Uterus (tissue), 4 donors: ENCODE measurements around the gene WIPF1. TPM values are rescaled to one million over a fixed set of nuclear protein-coding genes. Genes with fewer than 3 reads are reported as not detected.

Source experiments
- DNase-seq, 2 donors: peaks; one replicate each; pipeline ENCODE4 v3.0.0-alpha.2; 2019 to 2020
- H3K27ac ChIP-seq, 2 donors: fragments of 200-600 bp; sonication (generic); 1 replicate in 1 of 2; 2 replicates in 1 of 2; pipeline ENCODE4 v1.5.1; 2016 to 2018
- H3K27me3 ChIP-seq, 2 donors: fragments of 200-600 bp; sonication (generic); one replicate each; pipeline ENCODE4 v1.5.1; 2018 to 2019; ENCODE audit warnings: control low read depth in 1 of 2
- H3K36me3 ChIP-seq, 2 donors: fragments of 200-600 bp; sonication (generic); one replicate each; pipeline ENCODE4 v1.5.1; 2019; ENCODE audit warnings: control low read depth in 1 of 2
- H3K4me1 ChIP-seq, 2 donors: fragments of 200-600 bp; sonication (generic); one replicate each; pipeline ENCODE4 v1.5.1; 2018 to 2019; ENCODE audit warnings: control low read depth in 1 of 2
- H3K4me3 ChIP-seq, 2 donors: fragments of 200-600 bp; sonication (generic); 1 replicate in 1 of 2; 2 replicates in 1 of 2; pipeline ENCODE4 v1.5.1; 2018 to 2019; ENCODE audit warnings: mild to moderate bottlenecking in 1 of 2
- H3K9me3 ChIP-seq, 2 donors: fragments of 200-600 bp; sonication (generic); one replicate each; pipeline ENCODE4 v1.5.1; 2019; ENCODE audit warnings: control low read depth in 1 of 2
- POLR2A ChIP-seq, 2 donors: fragments of 450-650 bp; IDR thresholded peaks; one replicate each; pipeline ENCODE4 v1.6.1; 2016; ENCODE audit warnings: antibody characterized with exemption in 2 of 2, mild to moderate bottlenecking in 1 of 2, moderate library complexity in 1 of 2
- intact Hi-C: fragments of 100-400 bp; cut with DNase I; formaldehyde crosslinking; loops from one replicate; pipeline ENCODE4 v1.15.1; 2023; ENCODE audit warnings: low total_unique reads
- total RNA-seq, 4 donors: library from RNA; depleted of rRNA in 3 of 4; stranded (reverse); fragments of >200 nt in 3 of 4; gene quantifications; one replicate each; pipeline versions ENCODE4 v1.1.0 to v1.2.4, GENCODE V29; 2014 to 2023
- TF ChIP-seq, protein P1 (sequence below), 4 experiments: fragments of 200-600 bp in 2 of 4; fragments of 450-650 bp in 2 of 4; sonication (generic) in 2 of 4; IDR thresholded peaks; one replicate each; pipeline ENCODE4 v1.5.1; 2016 to 2019; ENCODE audit warnings: antibody characterized with exemption in 4 of 4, mild to moderate bottlenecking in 2 of 4, moderate library complexity in 1 of 4
- donor health status: DM: yes; HTN: yes; CAD: no.

WIPF1 gene
- total RNA-seq, 4 donors from 2014 or later, result 12.3 to 61.9 (median 26.3) TPM

- DNase-seq, result peak; percentile 58 to 79
- no peaks in the 10 kb centered on the region for H3K9me3 ChIP-seq
- H3K27me3 ChIP-seq, result no peaks in the 10 kb centered on the region
- H3K27ac ChIP-seq, result peak overlapping the region in 1 of 2 donors; percentile 47
- intact Hi-C loops, result no loop called here
- TF ChIP-seq POLR2A (IDR thresholded peaks at IDR 0.05), result no peak
- TF ChIP-seq, protein P1, sequence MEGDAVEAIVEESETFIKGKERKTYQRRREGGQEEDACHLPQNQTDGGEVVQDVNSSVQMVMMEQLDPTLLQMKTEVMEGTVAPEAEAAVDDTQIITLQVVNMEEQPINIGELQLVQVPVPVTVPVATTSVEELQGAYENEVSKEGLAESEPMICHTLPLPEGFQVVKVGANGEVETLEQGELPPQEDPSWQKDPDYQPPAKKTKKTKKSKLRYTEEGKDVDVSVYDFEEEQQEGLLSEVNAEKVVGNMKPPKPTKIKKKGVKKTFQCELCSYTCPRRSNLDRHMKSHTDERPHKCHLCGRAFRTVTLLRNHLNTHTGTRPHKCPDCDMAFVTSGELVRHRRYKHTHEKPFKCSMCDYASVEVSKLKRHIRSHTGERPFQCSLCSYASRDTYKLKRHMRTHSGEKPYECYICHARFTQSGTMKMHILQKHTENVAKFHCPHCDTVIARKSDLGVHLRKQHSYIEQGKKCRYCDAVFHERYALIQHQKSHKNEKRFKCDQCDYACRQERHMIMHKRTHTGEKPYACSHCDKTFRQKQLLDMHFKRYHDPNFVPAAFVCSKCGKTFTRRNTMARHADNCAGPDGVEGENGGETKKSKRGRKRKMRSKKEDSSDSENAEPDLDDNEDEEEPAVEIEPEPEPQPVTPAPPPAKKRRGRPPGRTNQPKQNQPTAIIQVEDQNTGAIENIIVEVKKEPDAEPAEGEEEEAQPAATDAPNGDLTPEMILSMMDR (IDR thresholded peaks at IDR 0.05), result no peak
- no peak overlapping the region for H3K4me3 ChIP-seq
- no peaks in the 10 kb centered on the region for H3K4me1 ChIP-seq
- H3K36me3 ChIP-seq, result no peaks in the 10 kb centered on the region
These were observed 36.2 kb downstream of the WIPF1 start for GRCh38 chr2:174561283-174561971.

- Histone ChIP-seq H3K4me3 (no peak overlapping the region), H3K27me3 (no peaks in the 10 kb centered on the region), H3K27ac (peak overlapping the region in 1 of 2 donors; percentile 47), H3K9me3 (no peaks in the 10 kb centered on the region), H3K36me3 (no peaks in the 10 kb centered on the region), H3K4me1 (no peaks in the 10 kb centered on the region)
- intact Hi-C loops, result no loop called here
- TF ChIP-seq POLR2A (IDR thresholded peaks at IDR 0.05), result no peak
- TF ChIP-seq, protein P1 (IDR thresholded peaks at IDR 0.05), result no peak
- DNase-seq, result no peak
These were observed 36.9 kb downstream of the WIPF1 start for GRCh38 chr2:174560737-174561136.

DNA sequence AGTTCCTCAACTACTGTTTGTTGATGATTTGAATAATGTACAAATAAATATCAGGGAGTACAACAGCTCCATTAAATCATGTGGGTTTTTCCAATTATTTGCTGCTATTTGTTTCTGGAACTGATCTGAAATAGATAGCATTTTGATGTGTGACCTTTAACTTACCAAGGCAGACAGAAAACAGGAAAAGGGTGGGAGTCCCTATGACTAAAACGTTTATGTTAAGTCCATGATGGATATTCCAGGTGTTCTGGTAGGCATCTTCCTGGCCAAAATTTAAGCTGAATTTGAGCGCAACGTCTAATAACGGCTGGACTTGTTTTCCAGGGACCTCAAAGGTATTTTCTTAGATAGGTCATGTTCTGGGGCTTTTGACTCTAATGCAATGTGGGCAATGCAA, 41.6 kb downstream of the WIPF1 start:
- Histone ChIP-seq H3K27me3 (no peaks in the 10 kb centered on the region), H3K4me3 (no peak overlapping the region), H3K9me3 (no peaks in the 10 kb centered on the region), H3K4me1 (no peaks in the 10 kb centered on the region), H3K36me3 (no peaks in the 10 kb centered on the region), H3K27ac (no peak overlapping the region)
- intact Hi-C loops, result no loop called here
- TF ChIP-seq, protein P1 (IDR thresholded peaks at IDR 0.05), result no peak
- no peak for TF ChIP-seq POLR2A (IDR thresholded peaks at IDR 0.05)
- no peak for DNase-seq

DNA sequence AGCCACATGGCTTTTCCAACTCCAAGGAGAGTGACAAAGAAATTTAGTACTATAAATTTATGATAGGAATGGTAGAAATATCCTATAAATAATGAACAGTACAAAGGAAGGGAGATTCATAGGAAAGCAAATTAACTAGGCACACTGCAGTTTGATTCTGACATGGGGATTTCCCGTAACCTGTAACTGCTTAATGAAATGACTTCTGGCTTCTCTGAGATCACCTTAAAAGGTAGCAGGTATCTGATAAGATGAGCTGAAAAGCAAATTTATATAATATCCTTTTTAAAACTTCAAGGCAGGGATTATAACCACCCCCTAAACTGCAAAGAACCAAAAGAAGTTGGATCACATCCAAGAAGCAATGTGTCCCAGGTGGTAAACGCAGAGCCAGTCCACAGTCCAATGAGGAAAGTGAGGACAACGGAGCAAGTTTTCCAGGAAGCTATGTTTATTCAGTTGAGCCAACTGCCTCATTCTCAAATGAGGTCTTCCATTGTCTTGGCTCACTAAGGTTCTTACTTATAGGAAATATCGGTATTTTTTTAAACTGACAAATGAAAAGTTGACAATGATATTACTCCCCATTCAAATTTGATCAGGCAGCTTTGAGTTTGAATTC, 43.0 kb downstream of the WIPF1 start:
- no peak for DNase-seq
- no peaks in the 10 kb centered on the region for H3K27me3 ChIP-seq
- no peaks in the 10 kb centered on the region for H3K9me3 ChIP-seq
- no peak overlapping the region for H3K4me3 ChIP-seq
- TF ChIP-seq, protein P1 (IDR thresholded peaks at IDR 0.05), result no peak
- no peak for TF ChIP-seq POLR2A (IDR thresholded peaks at IDR 0.05)
- intact Hi-C loops, result no loop called here
- no peak overlapping the region for H3K27ac ChIP-seq
- no peaks in the 10 kb centered on the region for H3K36me3 ChIP-seq
- no peaks in the 10 kb centered on the region for H3K4me1 ChIP-seq

DNA sequence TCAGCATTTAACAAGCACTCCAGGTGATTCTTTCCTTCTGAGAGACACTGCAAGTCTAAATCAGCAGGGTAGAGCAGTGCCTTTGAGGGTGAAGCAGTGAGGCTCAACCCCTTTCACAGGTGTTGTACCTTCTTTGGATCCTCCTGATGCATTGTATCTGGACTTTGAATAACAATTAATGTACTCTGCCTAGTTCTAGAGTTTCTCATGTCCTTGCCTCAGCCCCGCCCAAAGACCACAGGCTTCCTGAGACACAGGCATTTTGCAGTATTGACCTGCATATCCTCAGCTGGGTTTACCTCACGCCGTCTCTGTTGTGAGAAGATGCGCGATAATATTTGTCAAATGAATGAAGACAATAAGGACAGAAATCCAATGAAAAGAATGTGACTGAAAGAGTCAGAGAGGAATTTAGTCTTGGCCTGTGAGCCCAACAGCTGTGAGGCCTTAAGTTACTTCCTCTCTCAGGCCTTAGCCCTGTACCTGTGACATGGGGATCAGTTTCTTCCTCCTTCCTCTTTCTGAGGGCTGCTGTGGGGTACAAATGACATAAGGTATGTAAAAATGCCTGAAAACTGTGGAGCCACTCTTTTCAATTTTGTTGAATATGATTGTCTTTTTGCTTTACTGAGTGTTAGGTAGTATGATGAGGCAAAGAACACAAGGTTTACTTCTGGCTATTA, 43.7 kb downstream of the WIPF1 start:
- intact Hi-C loops, result no loop called here
- H3K4me3 ChIP-seq, result no peak overlapping the region
- no peaks in the 10 kb centered on the region for H3K27me3 ChIP-seq
- H3K9me3 ChIP-seq, result no peaks in the 10 kb centered on the region
- no peaks in the 10 kb centered on the region for H3K4me1 ChIP-seq
- TF ChIP-seq, protein P1 (IDR thresholded peaks at IDR 0.05), result no peak
- TF ChIP-seq POLR2A (IDR thresholded peaks at IDR 0.05), result no peak
- H3K27ac ChIP-seq, result no peak overlapping the region
- DNase-seq, result no peak
- no peaks in the 10 kb centered on the region for H3K36me3 ChIP-seq
